Measurements from ENCODE around the gene TOR1B.

GRCh38 chr9:129823935-129824601, 21.1 kb downstream of the TOR1B start, which contains the start of gene TOR1A:
- TF ChIP-seq REST (IDR thresholded peaks at IDR 0.05; ENCODE audit: borderline replicate concordance) (peak; percentile 78), CTCF (IDR thresholded peaks at IDR 0.05; ENCODE audit: poor library complexity, severe bottlenecking) (no peak), SMC3 (conservative IDR thresholded peaks at IDR 0.05; ENCODE audit: poor library complexity) (peak; percentile 37), EZH2 (IDR thresholded peaks at IDR 0.05; ENCODE audit: borderline replicate concordance, insufficient read depth, low read length, poor library complexity, severe bottlenecking) (no peak)
